DMS 273 (cell line): ENCODE data around the gene GPR35.
A peak's percentile ranks its signal among the peaks of the same experiment; 100 is the strongest.

Experiments
- DNase-seq: peaks from one replicate; lab custom pipeline; 2025; ENCODE audit not compliant: unreplicated experiment; lab: John Stamatoyannopoulos, UW

The GPR35 gene

DNA sequence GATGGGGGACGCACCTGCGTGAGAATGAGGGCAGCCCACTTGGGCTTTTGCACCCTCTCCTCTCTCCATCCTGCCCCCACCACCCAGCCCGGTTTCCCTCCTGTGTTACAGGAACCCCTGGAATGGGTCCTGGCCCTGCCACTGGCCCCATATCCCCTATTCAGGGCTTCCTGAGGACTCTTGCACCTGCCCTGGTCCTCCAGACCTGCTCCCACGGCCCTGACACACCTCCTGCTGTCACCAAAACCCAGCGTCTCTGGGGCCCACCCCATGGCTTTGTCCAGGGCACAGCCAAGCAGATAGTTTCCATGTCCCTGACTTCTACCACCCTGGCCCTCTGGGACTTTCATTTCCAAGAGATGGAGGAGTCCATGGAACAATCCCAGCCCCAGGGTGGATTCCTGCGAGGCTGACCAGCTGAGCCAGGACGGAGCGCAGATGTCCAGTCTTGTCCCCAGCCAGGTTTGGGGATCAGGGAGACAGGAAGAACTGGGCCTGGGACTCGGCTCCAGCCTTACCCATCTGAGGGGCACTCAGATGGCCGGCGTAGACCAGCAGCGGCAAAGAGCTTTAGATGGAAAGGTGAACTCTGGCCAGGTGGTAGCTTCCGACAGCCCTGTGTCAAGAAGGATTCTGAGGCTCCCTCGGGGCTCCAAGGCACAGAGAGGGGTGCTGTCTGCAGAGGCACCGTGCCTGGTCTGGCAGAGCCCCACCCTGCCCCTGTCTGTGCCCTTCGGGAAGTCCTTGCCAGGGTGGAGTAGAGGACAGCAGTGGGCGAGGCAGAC is 12.0 kb downstream of the GPR35 start:
- DNase-seq, result no peak

DNA sequence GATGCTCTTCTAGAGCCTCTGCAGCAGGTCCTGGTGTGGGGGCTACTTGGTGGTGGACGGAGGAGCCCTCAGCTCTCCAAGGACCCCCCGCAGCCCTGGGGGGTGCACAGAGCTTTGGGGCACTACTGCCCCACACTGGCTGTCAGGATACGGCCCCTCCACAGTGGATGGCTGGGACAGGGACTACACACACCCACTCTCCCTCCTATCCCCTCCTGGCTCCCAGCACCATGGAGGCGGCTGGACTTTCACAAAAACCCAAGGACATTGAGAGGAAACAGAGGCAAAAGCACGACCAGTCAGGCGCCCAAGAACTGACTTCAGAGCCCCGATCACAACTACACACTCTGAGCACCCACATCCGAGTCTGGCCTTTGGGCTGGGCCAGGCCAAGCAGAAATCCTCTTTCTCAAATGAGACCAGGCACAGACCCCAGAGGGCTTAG is 12.6 kb downstream of the GPR35 start:
- no peak for DNase-seq

DNA sequence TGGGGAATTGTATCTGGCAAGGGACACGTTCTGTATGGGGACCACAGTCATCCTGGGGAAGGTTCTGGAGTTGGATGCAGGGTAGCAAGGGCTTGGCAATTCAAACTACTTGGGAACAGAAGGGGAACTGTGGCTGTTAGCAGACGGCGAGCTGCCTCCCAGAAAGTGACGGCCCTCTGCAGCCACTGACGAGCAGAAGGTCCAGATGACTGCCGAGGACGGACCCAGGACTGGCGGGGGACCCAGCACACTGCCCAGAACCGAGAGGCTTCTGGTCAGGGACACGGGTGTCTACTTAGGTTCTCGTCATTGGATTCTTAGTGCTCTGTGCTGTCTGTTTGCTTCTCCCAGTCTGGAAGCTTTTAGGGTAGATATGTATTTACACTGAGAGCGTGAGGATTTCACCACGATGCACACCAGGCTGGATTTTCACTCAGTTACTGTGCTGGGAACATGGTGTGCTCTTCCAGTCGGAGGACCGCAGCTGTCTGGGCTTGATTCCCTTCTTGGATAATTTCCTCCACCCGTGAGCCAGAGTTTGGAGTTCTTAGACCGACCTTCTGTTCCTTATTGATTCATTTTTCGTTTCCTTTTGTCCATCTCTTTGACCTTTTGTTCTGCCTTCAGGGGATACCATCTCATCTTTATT is 13.4 kb downstream of the GPR35 start:
- DNase-seq, result peak; percentile 26

- no peak for DNase-seq
Observed at GRCh38 chr2:240639566-240639965, 14.3 kb downstream of the GPR35 start.

DNA sequence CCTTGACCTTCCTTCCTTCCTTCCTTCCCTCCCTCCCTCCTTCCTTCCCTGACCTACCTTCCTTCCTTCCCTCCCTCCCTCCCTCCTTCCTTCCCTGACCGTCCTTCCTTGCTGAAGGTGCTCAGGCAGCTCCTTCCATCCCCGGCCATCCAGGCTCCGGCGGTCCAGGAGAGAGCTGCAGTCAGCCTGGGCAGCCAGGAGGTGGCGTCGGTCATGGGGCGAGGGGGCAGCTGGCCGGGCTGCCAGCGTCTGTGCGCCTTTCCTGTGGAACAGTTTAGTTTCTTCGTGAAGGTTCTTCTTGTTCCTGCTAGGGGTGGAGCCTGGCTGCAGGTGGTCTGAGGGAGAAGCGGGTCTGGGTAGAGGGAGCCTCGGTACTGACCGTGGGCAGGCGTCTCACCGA is 15.7 kb downstream of the GPR35 start:
- DNase-seq, result peak; percentile 85

GRCh38 chr2:240642061-240642805 is 17.0 kb downstream of the GPR35 start:
- DNase-seq, result no peak

DNA sequence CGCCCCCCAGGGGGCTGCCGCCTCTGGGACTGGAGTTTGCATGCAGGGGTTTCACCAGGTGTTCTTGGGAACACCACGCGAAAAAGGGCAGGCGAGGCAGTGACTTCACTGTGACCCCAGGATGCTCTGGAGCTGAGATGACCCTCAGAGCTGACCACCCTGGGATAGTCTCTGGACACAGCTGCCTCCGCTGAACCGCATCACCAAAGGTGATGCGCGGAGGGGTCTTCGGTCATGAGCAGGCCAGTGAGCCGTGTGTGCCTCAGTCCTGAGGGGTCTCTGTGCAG is 17.5 kb downstream of the GPR35 start:
- no peak for DNase-seq

DNA sequence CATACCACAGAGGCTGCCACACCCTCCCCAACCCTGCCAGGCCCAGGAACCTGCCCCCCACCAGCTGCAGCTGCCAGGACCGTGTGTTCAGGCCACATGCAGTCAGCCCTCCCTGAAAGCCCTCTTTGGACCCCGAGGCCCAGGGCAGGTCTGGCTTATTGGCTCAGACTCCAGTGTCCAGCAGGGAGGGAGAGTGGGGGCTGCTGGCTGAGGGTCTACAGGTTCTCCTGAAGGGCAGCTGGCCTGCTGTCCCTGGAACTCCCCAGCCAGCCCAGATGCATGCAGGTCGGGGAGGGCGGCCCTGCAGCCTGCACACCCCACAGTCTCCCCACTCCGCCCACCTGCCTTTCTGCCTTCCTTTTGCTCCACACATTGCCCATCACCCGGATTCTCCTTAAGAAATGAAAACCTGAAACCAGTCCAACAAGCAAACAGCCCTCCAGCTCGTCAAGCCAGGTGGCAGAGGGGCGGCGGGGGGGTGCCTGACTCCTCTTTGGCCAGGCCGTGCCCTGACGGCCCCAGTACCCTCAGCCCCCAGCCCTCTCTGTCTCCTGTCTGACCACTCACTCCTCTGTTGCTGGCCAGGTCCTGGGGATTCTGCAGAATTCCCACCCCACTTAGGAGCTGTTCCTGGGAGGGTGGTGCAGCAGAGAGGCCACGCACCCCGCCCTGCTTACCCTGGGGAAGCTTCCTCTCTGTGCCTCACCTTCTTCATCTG is 18.0 kb downstream of the GPR35 start:
- no peak for DNase-seq

DNA sequence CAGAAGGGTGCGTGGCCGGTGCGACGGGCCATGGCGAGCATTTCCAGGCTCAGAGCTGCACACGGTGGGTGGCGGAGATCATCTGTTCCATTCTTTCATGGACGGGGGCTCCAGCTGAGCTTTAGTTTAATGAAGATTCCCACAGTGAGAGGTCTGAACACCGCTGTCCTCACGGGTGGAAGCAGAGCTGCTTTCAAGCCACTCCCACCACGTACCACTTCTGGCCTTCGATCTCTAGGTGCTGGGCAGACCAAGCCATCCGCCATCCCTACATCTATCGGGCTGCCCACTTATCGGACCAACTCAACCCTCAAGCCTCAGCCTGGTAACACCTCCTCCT is 18.5 kb downstream of the GPR35 start:
- no peak for DNase-seq

GRCh38 chr2:240644171-240644651 is 18.9 kb downstream of the GPR35 start:
- DNase-seq, result peak; percentile 45

DNA sequence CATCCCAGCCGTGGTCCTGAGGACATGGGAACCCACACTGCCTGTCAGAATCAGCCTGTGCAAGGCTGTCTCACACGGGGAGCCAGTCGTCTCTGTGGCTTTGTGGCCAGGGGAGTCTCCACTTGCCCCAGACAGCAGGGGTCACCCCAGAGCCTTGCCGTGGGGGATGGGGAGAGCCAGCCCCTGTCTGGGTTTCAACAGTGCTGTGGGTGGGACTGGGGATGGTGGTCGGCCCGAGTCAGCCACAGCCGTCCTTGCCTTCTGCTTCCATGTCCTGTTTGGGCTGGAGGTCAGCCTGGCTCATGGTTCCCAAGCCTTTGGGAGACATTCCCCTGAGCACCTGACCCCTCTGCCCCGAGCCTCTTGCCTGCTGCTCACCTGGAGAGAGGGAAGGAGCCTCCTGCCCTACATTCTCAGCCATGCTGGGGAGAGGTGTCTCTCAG is 19.6 kb downstream of the GPR35 start:
- DNase-seq, result no peak

- no peak for DNase-seq
Observed at GRCh38 chr2:240645346-240645745, 20.1 kb downstream of the GPR35 start.

GRCh38 chr2:240645801-240646175 is 20.5 kb downstream of the GPR35 start:
- no peak for DNase-seq

- DNase-seq, result no peak
Observed at GRCh38 chr2:240646176-240646899, 21.1 kb downstream of the GPR35 start.

GRCh38 chr2:240646900-240647502 is 21.7 kb downstream of the GPR35 start:
- DNase-seq, result no peak

GRCh38 chr2:240647503-240648154 is 22.3 kb downstream of the GPR35 start:
- no peak for DNase-seq

GRCh38 chr2:240648155-240648649 is 22.9 kb downstream of the GPR35 start:
- DNase-seq, result no peak

- DNase-seq, result no peak
Observed at GRCh38 chr2:240648650-240649275, 23.5 kb downstream of the GPR35 start.

DNA sequence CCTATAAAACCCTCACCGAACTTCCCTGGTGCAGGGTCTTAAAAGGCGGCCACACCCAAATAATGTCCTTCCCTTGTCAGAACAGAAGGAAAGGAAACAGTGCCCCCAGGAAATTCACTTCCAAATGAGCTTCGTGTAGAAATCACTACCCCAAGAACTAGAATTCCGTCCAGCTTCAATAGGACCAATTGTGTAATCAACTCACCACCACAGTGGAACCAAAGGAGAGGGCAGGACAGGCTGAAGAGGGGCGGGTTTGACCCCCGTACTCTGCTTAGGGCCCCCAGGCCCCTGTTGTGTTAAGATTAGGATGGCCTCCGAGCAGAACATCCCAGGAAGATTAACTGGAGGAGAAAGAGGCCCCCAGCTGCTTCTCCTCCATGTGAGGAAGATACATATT is 24.1 kb downstream of the GPR35 start:
- no peak for DNase-seq
